H1 (cell line): ENCODE measurements around the gene RAB3GAP2.

ENCODE experiments used
- BCL11A ChIP-seq, 2 experiments: IDR thresholded peaks; one replicate each; pipeline ENCODE4 v1.6.1; 2011; ENCODE audit warnings: low read depth in 2 of 2, low read length in 2 of 2, mild to moderate bottlenecking in 2 of 2
- CEBPB ChIP-seq: IDR thresholded peaks from 2 replicates; pipeline ENCODE4 v1.6.1; 2012; ENCODE audit warnings: low read depth, low read length
- CHD2 ChIP-seq: IDR thresholded peaks from 2 replicates; pipeline ENCODE4 v1.6.1; 2012; ENCODE audit warnings: low read length, improper control_type of control experiment
- CREB1 ChIP-seq: IDR thresholded peaks from 2 replicates; pipeline ENCODE4 v1.6.1; 2012; ENCODE audit warnings: inconsistent platforms
- CTCF ChIP-seq, 3 experiments: IDR thresholded peaks; 1 replicate in 2 of 3; 2 replicates in 1 of 3; pipeline versions ENCODE4 v1.5.1 to v1.6.1; 2011; ENCODE audit warnings: low read length in 3 of 3, mild to moderate bottlenecking in 3 of 3, inconsistent platforms in 2 of 3, low read depth in 1 of 3, moderate library complexity in 1 of 3; ENCODE audit not compliant: insufficient read depth in 1 of 3; ENCODE audit errors: control extremely low read depth in 1 of 3
- EP300 ChIP-seq, 2 experiments: IDR thresholded peaks; 1 replicate in 1 of 2; 2 replicates in 1 of 2; pipeline ENCODE4 v1.6.1; 2011 to 2012; ENCODE audit warnings: low read depth in 2 of 2, low read length in 2 of 2, mild to moderate bottlenecking in 2 of 2, borderline replicate concordance in 1 of 2, inconsistent platforms in 1 of 2, moderate library complexity in 1 of 2
- GABPA ChIP-seq: IDR thresholded peaks from 2 replicates; pipeline ENCODE4 v1.6.1; 2011; ENCODE audit warnings: mild to moderate bottlenecking, low read length, moderate library complexity, borderline replicate concordance; ENCODE audit not compliant: insufficient read depth
- HDAC6 ChIP-seq: IDR thresholded peaks from one replicate; pipeline ENCODE4 v1.7.1; 2012; ENCODE audit warnings: low read depth, mild to moderate bottlenecking, inconsistent platforms, low read length, moderate library complexity
- POLR2A ChIP-seq, 2 experiments: IDR thresholded peaks; 1 replicate in 1 of 2; 2 replicates in 1 of 2; pipeline ENCODE4 v1.6.1; 2011; ENCODE audit warnings: low read depth in 2 of 2, low read length in 2 of 2, mild to moderate bottlenecking in 2 of 2; ENCODE audit errors: control extremely low read depth in 1 of 2
- POLR2AphosphoS5 ChIP-seq: IDR thresholded peaks from 2 replicates; pipeline ENCODE4 v1.6.1; 2011; ENCODE audit warnings: low read depth, low read length
- RFX5 ChIP-seq: IDR thresholded peaks from 2 replicates; pipeline ENCODE4 v1.6.1; 2011; ENCODE audit warnings: low read depth, low read length, improper control_type of control experiment, borderline replicate concordance
- SIN3A ChIP-seq, 2 experiments: IDR thresholded peaks in 1 of 2; conservative IDR thresholded peaks in 1 of 2; 2 replicates each; pipeline ENCODE4 v1.6.1; 2011 to 2012; ENCODE audit warnings: low read length in 2 of 2, improper control_type of control experiment in 1 of 2, low read depth in 1 of 2, mild to moderate bottlenecking in 1 of 2
- TAF1 ChIP-seq: IDR thresholded peaks from 2 replicates; pipeline ENCODE4 v1.6.1; 2011; ENCODE audit warnings: mild to moderate bottlenecking, low read depth, low read length
- TEAD4 ChIP-seq: IDR thresholded peaks from 2 replicates; pipeline ENCODE4 v1.6.1; 2012; ENCODE audit warnings: low read depth, low read length, inconsistent platforms, mixed read lengths

GRCh38 chr1:220137019-220137786 is 135.1 kb downstream of the RAB3GAP2 start:
- TF ChIP-seq POLR2A (IDR thresholded peaks at IDR 0.05; ENCODE audit: control extremely low read depth in 1 of 2, low read depth in 2 of 2, low read length in 2 of 2) (no peak), CTCF (IDR thresholded peaks at IDR 0.05; ENCODE audit: control extremely low read depth in 1 of 3, insufficient read depth in 1 of 3, low read depth in 1 of 3, low read length in 3 of 3) (no peak), TAF1 (no peak), POLR2AphosphoS5 (no peak), EP300 (IDR thresholded peaks at IDR 0.05; ENCODE audit: borderline replicate concordance in 1 of 2, low read depth in 2 of 2, low read length in 2 of 2) (no peak), HDAC6 (no peak), CREB1 (no peak), TEAD4 (no peak), SIN3A (conservative IDR thresholded peaks at IDR 0.05 in 1 of 2, IDR thresholded peaks at IDR 0.05 in 1 of 2; ENCODE audit: low read depth in 1 of 2, low read length in 2 of 2) (no peak), RFX5 (no peak), GABPA (no peak), CEBPB (no peak), CHD2 (no peak), BCL11A (IDR thresholded peaks at IDR 0.05; ENCODE audit: low read depth in 2 of 2, low read length in 2 of 2) (no peak)
